GM19023 (cell line): ENCODE results near the gene PLEKHG2.

Experiments used
- ATAC-seq: cut with Tn5 transposase; IDR thresholded peaks from one replicate; pipeline ENCODE4 v1.9.1; 2021; ENCODE audit warnings: mild to moderate bottlenecking, moderate library complexity; ENCODE audit not compliant: unreplicated experiment

PLEKHG2 gene

DNA sequence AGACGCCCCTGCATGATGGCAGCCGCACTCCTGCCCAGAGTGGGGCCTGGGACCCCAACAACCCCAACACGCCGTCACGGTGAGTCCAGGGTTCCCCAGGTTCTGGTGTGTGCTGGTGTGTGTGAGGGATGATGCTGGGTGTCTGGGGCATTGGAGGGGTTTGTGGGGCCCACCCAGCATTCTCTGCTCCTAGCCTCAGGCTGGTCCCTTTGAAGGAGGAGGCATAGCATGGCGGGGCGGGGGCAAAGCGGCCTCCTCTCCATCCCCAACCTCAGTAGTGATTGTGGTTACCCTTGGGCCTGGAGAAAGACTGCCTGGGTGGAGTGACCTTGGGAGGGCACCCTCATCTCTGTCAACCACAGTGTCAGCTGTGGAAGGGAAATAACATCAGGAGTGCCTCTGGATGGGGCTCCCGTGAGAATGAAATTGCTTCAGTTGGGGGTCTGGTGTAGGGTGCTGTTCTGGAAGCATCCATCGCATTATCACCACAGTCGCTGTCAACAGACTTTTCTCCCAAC, 61.0 kb downstream of the PLEKHG2 start:
- ATAC-seq: no peak

DNA sequence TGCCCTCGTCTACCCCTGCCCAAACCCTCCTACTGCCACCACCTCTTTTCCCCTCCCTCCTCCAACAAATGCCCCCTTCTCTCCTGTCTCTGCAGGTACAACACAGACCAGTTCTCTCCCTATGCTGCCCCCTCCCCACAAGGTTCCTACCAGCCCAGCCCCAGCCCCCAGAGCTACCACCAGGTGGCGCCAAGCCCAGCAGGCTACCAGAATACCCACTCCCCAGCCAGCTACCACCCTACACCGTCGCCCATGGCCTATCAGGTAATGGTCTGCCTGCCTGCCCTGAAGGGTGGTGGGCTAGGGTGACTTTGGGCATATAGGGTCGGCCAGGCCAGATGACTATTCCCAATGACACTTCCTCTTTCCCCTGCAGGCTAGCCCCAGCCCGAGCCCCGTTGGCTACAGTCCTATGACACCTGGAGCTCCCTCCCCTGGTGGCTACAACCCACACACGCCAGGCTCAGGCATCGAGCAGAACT, 61.7 kb downstream of the PLEKHG2 start:
- no peak for ATAC-seq

DNA sequence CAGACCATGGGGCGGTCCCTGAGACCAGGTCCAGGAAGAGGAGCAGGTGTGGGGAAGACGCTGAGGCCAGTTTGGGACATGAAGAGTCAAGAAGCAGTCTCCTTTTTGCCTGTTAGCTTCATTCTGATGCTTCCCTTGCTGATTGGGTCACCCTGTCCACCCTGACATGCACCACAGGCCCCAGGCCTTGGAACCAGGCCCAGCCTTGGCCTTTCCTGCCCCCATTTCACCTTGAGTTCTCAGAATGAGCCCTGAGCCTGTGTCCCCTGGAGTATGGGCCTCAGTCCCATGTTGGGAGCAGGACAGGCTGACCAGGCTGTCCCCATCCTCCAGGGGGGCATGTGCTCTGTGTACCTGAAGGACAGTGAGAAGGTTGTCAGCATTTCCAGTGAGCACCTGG, 63.3 kb downstream of the PLEKHG2 start:
- no peak for ATAC-seq
